H7 (cell line): ENCODE measurements around the gene CFAP206. TPM values are rescaled to one million over a fixed set of nuclear protein-coding genes. Genes with fewer than 3 reads are reported as not detected.
"Not testable (repeated sequence)": the region's sequence is repeated elsewhere in the genome, so short reads cannot be mapped to it uniquely, and the experiment has no call there.

Experiments
- DNase-seq: peaks from one replicate; pipeline ENCODE4 v3.0.0; 2012
- H3K27me3 ChIP-seq: 2 replicates; pipeline ENCODE4 v1.6.0; 2011; ENCODE audit warnings: mild to moderate bottlenecking, low read length; ENCODE audit not compliant: control insufficient read depth, insufficient read depth
- H3K36me3 ChIP-seq: replicated peaks from 2 replicates; pipeline ENCODE4 v1.5.1; 2011; ENCODE audit warnings: low read length; ENCODE audit not compliant: control insufficient read depth, insufficient read depth
- H3K4me3 ChIP-seq: 2 replicates; pipeline ENCODE4 v1.5.1; 2011; ENCODE audit warnings: low read depth, mild to moderate bottlenecking, control low read depth, low read length, moderate library complexity; ENCODE audit not compliant: insufficient read depth
- total RNA-seq: library from RNA; depleted of rRNA; stranded (reverse); fragments of >200 nt; shearing (Covaris generic); gene quantifications from 2 replicates; pipeline ENCODE4 v1.2.3, GENCODE V29; 2014

The CFAP206 gene
- total RNA-seq, 1 experiment from 2014 or later: 0.14 TPM

DNA sequence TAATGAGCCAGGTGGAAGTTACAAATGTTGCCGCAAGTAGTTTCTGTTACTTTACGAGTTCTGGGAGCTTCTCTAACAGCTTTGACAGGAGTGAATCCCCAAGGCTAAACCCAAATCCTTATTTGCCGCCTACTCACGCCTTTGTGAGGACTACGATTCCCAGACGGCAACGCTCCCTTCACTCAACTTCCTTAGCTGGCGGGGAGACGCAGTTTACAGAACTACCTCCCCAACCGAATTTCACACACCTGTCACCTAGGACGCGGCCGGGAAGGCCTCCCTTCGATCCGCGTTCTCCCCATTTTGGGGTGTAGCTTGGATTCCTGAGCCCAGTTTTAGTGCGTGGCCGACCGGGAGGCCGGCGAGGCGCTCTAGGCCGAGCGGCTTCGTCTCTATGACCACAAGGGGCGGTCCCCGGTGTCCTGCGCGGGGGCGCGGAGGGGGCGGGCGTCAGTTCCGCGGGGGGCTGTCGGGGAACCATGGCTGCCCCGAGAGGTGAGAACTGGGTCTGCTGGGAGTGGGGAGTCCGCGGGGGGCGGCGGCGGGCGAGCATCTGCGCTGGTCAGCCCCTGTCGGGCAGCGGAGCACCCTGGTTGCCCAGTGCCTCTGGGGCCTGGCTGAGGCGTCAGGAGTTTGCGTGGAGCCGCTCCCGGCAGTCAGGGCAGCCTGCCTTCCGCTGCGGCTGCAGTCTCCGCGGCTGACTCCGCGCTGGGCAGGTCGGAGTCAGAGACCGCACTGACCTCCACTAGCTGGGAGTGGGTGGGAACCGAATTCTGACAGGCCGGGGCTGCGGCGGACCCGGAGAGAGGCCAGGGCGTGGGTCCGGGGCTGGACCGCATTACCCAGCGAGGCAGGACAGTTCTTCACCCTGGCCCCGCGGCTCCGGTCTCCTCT lies 65.0 kb downstream of the CFAP206 start, which contains the start of gene SLC35A1:
TSS of gene SLC35A1 (plus strand) at position 450 of the 894 bp plus-strand sequence. CDS start at position 480, 30 bp downstream.
- H3K27me3 ChIP-seq: no peaks in the 10 kb centered on the region
- H3K4me3 ChIP-seq: peak within 1 kb of the TSS; percentile 93
- DNase-seq: peak; percentile 87
- no peaks in the 10 kb centered on the region for H3K36me3 ChIP-seq

- Histone ChIP-seq H3K4me3 (peak overlapping the region; percentile 93), H3K27me3 (no peaks in the 10 kb centered on the region), H3K36me3 (no peaks in the 10 kb centered on the region)
- no peak for DNase-seq
Measured at GRCh38 chr6:87473419-87473903, 65.7 kb downstream of the CFAP206 start.

GRCh38 chr6:87481931-87482330 lies 74.2 kb downstream of the CFAP206 start:
- no peak overlapping the region for H3K4me3 ChIP-seq
- no peaks in the 10 kb centered on the region for H3K36me3 ChIP-seq
- H3K27me3 ChIP-seq: no peaks in the 10 kb centered on the region
- DNase-seq: no peak

- no peak for DNase-seq
- Histone ChIP-seq H3K36me3 (no peaks in the 10 kb centered on the region), H3K27me3 (no peaks in the 10 kb centered on the region), H3K4me3 (no peak overlapping the region)
Measured at GRCh38 chr6:87482366-87482765, 74.6 kb downstream of the CFAP206 start.

GRCh38 chr6:87483929-87484328 lies 76.2 kb downstream of the CFAP206 start:
- peak; percentile 53 for DNase-seq
- Histone ChIP-seq H3K36me3 (no peaks in the 10 kb centered on the region), H3K4me3 (no peak overlapping the region)

GRCh38 chr6:87484491-87484890 lies 76.7 kb downstream of the CFAP206 start:
- Histone ChIP-seq H3K4me3 (no peak overlapping the region), H3K27me3 (no peaks in the 10 kb centered on the region), H3K36me3 (no peaks in the 10 kb centered on the region)
- DNase-seq: no peak

More at GRCh38 chr6:87483929-87484328, 76.2 kb downstream of the CFAP206 start:
- H3K27me3 ChIP-seq: no peaks in the 10 kb centered on the region

DNA sequence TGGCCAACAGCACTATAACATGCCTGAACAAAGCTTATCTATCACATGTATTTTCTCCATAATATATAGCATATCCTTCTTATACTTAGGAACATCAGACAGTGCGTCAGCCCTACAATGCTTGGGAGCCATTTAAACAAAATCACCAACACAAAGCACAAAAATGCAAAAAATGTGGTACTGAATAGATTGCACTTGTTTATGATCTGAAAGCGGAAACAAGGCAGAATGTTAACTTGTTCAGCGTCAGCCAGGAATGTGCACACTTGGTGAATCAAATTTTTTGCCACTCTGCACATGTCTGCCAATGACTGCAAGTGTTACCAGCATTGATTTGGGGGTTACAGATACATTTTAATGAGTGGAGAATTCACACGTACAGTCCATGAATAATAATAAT lies 79.8 kb downstream of the CFAP206 start:
- no peak for DNase-seq
- Histone ChIP-seq H3K36me3 (no peaks in the 10 kb centered on the region), H3K4me3 (no peak overlapping the region), H3K27me3 (no peaks in the 10 kb centered on the region)

GRCh38 chr6:87489326-87489725 lies 81.6 kb downstream of the CFAP206 start:
- not testable (repeated sequence) for DNase-seq, H3K27me3 ChIP-seq, H3K4me3 ChIP-seq, H3K36me3 ChIP-seq

DNA sequence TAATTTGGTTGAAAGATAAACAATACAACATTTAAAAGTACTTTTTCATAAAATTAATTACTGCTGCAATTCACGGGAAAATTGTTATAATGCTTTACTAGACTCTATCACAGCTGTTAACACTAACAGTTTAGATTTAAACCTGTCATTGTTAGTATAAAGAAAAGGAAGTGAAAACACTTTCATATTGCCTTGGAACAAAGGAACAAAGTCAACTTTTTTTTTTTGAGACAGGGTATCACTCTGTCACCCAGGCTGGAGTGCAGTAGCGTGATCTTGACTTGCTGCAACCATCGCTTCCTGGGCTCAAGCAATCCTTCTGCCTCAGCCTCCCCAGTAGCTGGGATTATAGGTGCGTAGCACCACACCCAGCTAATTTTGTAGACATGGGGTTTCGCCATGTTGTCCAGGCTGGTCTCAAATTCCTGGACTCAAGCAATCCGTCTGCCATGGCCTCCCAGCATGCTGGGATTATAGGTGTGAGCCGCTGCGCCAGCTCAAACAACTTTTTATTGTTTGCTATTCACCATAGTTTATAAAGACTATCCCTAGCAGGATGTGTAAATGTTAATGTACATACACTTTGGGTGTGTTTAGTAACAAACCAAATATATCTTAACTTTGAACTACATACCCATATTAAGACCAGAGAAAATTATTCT lies 87.1 kb downstream of the CFAP206 start:
- Histone ChIP-seq H3K4me3 (no peak overlapping the region), H3K27me3 (no peaks in the 10 kb centered on the region), H3K36me3 (no peaks in the 10 kb centered on the region)
- no peak for DNase-seq

DNA sequence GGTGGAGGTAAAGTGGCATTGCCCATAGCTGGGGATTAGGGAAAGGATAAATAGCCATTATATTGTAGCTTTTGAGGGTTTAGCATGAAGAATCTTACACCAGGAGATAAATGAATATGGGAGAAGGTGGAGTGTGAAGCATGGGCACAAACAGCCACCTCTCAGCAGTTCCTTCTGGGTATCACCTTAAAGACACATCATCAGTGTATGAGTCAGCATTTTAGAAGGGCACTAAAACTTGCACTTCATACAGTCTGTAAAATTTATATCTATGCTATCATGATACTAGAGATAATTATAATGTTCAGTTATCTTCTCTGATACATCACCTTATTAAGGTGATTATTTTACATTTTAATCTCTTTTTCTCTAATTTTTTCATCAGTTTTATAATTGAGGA lies 90.3 kb downstream of the CFAP206 start:
- no peak overlapping the region for H3K4me3 ChIP-seq
- DNase-seq: no peak
- H3K27me3 ChIP-seq: no peaks in the 10 kb centered on the region
- no peaks in the 10 kb centered on the region for H3K36me3 ChIP-seq

DNA sequence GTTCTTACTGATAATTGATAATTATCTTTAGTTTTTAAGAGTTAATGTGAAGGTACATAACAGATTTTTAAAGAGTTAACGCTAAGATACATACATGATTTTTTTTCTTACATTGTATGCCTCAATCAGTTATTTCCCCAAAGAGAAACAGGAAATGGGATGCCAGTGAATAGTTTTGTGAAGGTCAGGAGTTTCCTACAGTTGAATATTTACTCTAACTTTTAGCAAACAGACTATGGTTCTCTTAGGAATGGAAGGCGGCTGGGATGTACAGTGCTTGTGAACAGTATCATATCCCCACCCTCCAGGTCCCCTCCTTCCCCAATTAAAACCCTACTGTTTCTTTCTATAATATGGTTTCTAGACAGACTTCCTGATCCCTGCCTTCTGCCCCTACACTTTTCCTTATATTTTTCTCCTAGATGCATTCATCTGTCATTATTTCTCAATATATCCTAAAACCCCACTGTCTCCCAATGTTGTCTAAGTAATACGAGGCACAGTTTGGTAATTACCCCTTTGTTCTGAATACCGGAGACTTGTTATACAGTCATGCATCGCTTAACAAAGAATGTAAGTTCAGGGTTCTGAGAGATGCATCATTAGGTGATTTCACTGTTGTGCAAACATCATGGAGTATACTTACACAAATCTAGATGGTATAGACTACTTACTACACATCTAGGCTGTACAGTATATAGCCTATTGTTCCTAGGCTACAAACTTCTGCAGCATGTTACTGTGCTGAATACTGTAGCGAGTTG lies 94.2 kb downstream of the CFAP206 start:
- H3K36me3 ChIP-seq: no peaks in the 10 kb centered on the region; the same call in 1 of the 2 replicates
- H3K27me3 ChIP-seq: no peaks in the 10 kb centered on the region
- H3K4me3 ChIP-seq: no peak overlapping the region
- DNase-seq: no peak

- no peaks in the 10 kb centered on the region for H3K27me3 ChIP-seq
- H3K4me3 ChIP-seq: no peak overlapping the region
- DNase-seq: no peak
- H3K36me3 ChIP-seq: peaks cover 2% of the 10 kb centered on the region; the same call in 1 of the 2 replicates
Measured at GRCh38 chr6:87504441-87504840, 96.7 kb downstream of the CFAP206 start.
